HG02885 (cell line): Measurements from ENCODE around the gene DNAJB6.
"Not testable (repeated sequence)": the region's sequence is repeated elsewhere in the genome, so short reads cannot be mapped to it uniquely, and the experiment has no call there.

ENCODE experiments used
- ATAC-seq: cut with Tn5 transposase; IDR thresholded peaks from one replicate; pipeline ENCODE4 v1.9.1; 2021; ENCODE audit warnings: mild to moderate bottlenecking; ENCODE audit not compliant: unreplicated experiment, poor library complexity

The DNAJB6 gene

DNA sequence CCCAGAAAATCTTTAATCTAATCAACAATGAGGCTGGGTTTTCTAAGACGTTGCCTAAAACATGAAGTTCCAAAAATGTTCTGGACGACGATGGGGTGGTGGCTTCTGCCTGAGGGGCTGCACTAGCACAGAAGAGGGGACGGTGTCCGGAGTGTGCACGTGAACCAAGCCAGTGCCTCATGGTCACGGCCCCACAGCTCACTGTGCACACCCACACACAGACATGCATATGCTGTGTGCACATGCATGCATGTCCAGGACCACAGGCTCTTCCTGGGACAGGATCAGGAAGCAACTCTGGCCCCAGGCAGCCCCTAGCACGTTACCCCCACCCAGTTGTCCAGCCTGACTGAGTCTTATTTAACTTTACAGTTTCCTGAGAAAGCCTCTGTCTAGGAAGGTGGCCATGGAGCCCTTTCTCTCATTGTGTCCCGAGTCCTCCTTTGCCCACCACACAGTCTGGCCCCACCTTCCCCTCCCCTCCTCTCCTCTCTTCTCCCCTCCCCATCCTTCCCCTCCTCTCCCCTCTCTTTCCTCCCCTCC lies 100.8 kb downstream of the DNAJB6 start:
- no peak for ATAC-seq

DNA sequence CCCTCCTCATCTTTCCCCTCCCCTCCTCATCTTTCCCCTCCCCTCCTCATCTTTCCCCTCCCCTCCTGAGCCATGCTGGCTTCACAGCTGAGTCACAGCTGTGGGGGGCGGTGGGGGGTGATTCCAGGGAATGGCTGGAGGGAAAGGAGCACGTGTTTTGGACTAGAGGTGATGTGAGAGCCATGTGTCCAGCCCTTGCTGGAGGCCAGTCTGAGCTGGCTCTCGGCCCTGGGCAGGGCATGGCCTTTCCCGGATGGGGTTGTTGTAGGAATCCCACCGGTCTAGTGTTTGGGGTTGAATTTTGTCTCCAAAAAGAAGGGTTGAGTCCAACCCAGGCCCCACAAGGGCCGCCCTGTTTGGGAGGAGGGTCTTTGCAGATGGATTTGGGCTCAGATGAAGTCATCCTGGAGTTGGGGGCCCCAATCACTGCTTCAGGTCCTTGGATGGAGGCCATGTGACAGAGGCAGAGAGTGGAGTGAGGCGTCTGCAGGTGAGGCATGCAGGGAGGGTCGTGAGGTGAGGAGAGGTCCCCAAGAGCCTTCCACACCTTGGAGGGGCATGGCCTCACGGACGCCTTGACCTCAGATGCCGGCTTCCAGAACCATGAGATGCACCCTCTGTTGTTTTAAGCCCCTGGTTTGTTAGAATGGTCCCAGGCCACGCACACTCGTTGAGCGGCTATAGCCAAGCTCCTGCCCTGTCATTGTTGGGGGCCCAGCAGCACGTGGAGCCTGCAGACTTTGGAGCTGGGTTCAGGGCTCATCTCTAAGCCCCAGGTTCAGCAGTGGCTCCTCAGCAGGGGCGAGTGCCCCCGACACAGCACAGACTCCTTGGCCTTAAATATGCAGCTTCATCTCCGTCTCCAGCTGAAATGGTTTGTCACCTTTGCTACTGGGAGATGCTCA lies 101.6 kb downstream of the DNAJB6 start:
- ATAC-seq: no peak

DNA sequence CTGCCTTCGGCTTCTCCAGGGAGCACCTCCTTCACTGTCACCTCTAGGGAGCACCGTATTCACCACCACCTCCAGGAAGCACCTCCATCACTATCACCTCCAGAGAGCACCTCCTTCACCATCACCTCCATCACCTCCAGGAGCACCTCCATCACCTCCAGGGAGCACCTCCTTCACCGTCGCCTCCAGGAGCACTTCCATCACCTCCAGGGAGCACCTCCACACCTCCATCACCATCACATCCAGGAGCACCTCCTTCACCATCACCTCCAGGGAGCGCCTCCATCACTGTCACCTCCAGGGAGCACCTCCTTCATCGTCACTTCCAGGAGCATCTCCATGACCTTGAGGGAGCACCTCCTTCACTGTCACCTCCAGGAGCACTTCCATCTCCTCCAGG lies 102.3 kb downstream of the DNAJB6 start:
- ATAC-seq: no peak

DNA sequence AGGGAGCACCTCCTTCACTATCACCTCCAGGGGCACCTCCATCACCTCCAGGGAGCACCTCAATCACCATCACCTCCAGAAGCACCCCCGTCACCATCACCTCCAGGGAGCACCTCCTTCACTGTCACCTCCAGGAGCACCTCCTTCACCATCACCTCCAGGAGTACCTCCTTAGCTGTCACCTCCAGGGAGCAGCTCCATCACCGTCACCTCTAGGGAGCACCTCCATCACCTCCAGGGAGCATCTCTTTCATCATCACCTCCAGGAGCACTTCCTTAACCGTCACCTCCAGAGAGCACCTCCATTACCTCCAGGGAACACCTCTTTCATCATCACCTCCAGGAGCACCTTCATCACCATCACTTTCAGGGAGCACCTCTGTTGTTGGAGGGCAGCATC lies 103.0 kb downstream of the DNAJB6 start:
- ATAC-seq: no peak

DNA sequence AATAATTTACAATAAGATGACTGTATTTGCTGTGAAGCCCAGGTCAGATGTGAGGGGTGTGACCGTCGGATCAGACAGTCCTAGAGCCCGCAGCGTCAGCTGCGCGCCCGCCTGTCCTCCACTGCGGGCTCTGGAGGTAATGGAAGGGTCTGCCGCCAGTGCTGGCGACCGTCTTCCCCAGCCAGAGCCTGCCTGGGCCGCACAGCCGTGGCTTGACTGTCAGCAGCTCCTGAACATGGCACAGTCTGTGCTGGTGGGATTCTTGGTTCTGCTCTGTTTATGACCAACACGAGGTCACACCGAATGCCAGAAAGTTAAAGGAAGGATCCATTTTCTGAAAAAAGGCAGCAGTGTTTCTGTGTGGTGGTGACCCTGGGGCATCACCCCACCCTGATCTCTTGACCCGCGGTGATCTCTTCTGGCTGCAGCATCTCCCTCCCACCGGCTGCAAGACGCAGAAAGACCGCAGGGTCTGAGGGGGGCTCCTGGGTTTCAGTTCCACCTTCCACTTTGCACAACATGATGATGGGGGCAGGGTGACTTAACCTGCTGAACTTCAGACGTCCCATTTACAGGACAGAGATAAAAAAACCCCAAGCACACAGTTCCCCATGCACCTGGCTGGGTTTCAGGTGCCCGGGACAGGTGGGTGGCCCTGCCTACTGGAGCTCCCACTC lies 103.7 kb downstream of the DNAJB6 start:
- no peak for ATAC-seq

DNA sequence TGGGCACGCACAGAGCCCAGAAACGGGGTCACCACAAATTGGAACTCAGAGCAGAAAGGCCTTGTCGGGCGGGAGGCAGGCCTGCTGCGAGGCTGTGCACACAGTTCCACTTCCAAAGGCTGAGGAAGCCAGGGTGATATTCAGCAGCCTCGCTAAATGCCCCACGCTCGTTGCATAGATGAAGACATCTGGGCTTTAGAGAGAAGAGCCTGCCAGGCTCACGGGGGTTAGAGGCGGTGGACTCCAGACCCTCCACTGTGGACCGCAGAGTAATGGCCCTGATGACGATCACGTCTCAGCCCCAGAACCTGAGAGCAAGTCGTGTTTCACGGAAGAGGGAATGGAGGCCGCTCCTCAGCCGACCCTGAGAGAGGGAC lies 104.2 kb downstream of the DNAJB6 start:
- ATAC-seq: no peak

DNA sequence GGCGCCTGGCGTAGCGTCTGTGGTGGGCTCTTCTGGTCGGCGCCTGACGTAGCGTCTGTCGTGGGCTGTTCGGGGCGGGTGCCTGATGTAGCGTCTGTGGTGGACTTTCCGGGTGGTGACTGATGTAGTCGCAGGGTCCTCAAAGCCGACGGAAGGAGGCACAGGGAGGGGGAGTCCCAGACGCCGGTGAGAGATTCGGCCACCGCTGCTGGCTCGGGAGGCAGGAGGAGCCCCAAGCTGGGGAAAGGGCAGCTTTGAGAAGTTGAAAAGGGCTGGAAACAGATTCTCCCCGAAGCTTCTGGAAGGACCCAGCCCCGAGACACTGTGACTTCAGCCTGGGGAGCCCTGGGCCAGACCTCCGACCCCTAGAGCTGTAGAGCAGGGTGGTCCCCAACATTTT lies 105.7 kb downstream of the DNAJB6 start:
- no peak for ATAC-seq

DNA sequence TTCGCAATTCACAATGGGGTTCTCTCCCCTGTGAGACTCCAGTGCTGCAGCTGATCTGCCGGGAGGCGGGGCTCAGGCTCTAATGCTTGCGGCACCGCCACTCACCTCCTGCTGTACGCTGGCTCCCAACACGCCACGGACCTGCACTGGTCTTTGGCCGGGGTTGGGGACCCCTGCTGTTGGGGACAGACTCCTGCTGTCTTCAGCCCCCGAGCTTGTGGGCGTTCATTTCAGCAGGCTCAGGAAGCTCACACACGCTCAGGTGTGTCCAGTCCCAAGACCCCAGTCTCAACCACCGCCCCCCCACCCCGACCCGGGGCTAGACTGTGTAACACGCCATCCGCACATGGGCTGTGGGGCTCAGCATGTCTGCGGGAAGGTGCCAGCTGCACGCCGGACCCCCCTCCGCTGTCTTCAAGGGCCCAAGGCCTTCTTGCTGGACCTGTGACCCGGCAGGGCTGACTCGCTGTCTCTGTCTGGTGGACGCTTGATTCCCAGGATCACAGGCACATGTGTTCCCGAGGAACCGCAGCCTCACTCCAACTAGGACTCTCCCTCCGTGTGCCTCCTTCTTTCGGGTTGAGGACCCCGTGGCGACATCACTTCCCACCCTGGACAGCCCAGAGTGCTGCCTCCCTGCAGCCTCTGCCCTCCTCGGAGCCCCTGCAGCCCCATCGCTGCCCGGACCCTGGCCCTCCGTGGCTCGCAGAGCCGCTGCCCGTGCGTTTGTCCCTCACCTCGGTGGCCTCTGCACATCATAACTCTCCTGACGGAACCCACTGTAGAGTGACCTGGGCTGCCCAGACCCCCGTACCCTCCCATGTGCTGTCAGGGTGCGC lies 106.4 kb downstream of the DNAJB6 start:
- no peak for ATAC-seq

DNA sequence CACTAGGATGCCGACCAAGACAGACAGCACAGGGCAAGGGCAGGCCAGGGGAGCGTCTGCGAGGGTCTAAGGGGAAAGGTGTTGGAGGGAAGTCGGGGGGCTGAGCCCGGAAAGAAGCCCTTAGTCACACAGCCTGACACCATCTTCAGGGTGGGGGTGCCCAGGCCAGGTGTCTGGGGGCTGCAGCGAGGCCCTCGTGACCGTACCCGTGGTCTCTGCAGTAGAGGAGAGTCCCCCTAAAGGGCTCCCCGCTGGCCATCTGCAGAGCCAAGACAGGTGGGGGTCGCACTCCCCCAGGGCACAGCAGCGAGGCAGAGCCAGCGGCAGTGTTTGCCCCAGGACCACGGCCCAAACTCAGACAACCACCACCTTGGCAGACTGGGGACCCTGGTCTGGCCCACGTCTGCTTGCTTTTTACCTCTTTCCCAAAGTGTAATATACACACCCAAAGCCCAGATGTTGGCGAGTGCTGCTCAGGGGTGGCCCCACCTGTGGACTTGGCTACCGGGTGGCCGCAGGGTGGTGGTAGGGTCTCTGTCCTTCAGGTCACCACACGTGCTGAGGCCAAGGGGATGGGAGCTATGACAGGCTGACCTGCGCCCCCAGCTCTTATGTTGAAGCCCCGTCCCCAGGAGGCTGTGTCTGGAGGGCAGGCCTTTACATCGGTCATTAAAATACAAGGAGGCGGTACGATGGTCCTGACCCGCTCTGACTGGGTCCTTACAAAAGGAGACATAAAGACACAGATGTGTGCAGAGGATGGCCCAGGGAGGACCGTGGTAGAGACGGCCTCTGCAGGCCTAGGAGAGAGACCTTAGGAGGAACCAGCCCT lies 107.4 kb downstream of the DNAJB6 start:
- no peak for ATAC-seq

DNA sequence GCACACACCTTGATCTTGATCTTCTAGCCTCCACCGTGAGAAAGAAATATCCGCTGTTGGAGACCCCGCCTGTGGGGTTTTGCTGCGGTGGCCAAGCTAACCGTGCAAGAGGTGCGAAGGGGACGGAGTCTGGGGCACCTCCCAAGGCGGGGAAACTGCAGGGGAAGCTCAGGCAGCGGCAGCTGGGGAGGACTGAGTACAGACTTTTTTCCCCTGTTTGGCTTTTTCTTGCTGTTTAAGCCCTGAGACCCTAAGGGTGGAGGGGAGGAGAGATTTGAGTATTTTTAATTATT lies 108.0 kb downstream of the DNAJB6 start:
- no peak for ATAC-seq

DNA sequence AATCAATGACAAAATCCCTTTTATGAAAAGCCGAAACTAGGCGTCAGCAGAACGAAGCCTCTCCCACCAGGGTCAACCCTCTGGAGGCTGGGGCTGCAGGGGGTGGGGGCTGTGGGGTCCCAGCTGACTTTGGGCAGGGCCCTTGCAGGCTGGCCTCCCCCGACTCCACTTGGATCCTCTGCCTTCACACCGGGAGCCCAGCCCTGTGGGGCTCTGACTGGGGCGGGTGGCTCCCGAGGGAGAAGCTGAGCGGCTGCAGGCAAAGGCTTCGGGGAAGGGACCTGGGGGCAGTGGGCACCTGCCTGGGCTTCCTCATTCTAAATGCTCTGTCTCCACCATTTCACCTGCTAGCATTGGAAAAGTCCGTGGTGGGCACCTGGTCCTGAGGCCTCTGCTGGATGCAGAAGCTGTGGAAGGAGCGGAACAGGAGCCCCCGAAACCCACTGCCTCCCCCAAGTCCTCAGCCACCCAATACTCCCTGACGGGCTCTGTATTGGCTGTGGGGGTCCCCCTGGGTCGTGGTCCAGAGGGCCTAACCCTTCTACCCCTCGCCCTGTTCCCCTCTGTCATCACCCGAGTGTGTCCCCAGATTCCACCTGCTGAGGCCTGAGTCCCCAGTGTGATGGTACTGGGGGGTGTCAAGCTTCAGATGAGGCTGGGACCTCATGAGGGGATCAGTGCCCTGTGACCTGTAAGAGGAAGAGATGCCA lies 108.6 kb downstream of the DNAJB6 start:
- ATAC-seq: no peak

DNA sequence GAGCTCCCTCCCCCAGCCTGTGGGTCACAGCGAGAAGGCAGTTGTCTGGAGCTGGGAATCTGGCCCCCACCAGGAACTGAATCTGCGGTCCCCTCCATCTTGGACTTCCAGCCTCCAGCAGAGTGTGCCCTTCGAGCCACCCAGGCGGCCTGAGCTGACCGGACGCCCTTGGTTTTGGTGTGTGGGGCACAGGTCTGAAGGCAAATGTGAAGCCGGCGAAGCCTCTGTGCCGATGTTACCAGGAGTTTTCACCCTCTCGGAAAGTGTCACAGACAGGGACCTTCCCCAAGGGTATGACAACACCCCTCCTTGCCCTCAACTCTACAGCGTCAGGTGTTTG lies 109.1 kb downstream of the DNAJB6 start:
- no peak for ATAC-seq

DNA sequence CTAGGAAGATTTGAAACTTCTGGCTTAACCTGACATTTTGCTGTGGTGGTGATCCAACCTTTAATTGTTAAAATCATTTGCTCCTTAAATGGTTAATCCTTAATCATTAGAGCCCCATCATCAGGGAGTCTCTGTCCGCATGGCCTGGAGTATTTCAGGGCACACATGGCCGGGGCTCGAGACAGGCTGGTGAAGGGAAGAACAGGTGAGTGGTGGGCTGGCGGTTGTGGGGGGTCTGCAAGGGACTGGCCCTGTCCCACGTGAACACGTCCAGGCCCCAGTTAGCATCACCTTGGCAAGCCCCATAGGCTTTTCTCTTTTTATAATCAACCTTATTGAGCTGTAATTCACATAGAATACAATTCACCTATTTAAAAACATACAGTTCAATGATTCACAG lies 109.5 kb downstream of the DNAJB6 start:
- no peak for ATAC-seq

DNA sequence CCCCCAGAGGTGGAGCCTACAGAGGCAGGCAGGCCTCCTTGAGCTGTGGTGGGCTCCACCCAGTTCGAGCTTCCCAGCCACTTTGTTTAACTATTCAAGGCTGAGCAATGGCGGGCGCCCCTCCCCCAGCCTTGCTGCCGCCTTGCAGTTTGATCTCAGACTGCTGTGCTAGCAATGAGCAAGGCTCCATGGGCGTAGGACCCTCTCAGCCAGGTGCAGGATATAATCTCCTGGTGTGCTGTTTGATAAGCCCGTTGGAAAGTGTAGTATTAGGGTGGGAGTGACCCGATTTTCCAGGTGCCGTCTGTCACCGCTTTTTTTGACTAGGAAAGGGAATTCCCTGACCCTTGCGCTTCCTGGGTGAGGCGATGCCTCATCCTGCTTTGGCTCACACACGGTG lies 117.2 kb downstream of the DNAJB6 start:
- ATAC-seq: not testable (repeated sequence)

DNA sequence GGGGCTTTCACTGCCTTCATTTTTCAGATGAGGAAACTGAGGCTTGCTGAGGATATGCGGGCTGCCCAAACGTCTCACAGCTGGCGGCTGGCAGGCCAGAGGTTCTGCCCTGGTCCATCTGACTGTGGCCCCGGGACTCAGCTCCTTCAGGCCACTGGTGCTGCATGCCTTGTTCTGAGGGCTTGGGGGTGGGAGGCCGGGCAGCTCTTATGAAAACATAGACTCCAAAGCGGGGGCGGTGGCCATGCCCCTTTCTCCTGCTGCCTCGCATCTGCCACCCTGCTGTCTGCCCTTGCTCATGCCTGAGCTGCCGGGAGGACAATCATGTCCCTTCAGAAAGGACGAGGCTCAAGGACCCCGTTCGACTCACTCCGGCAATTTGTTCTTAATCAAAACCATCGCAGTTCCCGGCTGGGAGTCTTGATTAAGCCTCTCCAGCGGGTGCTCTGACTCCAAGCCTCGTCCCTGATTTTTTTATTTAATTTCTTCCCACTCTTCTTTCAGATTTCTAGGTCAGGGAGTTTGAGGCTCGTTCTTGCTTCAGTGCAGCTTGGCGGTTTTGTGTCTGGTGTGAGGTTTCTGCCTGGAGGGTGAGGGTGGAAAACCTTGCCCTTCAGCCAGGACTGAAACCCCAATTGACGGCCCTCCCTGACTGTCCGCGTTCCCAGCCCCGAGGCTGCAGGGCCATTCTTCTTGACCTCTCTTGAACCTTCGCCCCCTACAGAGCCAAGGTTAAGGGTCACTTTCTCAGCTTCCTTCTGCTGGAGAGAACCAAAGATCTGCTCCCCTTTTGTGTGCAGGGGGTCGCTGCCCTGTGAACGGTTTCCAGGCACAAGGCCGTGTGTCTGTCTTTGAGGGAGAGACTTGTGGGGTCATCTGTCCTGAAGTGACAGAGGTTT lies 120.8 kb downstream of the DNAJB6 start:
- no peak for ATAC-seq

DNA sequence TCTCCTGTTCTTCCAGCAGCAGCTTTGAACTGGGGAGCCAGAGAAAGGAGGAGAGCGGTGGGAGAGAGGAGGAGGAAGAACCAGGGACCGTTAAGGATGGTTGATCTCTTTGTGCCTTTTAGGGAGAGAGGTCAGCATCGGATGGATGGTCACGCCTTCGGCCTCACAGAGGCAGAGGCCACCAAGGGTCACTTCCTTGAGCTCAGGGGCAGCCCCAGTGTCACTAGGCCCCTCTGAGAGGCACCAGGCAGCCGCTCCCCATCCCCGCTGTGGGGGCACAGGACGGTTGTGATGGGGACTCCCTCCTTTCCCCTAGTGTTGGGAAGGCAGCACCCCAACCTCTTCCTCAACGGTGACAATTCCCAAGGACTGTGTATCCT lies 121.4 kb downstream of the DNAJB6 start:
- ATAC-seq: no peak

DNA sequence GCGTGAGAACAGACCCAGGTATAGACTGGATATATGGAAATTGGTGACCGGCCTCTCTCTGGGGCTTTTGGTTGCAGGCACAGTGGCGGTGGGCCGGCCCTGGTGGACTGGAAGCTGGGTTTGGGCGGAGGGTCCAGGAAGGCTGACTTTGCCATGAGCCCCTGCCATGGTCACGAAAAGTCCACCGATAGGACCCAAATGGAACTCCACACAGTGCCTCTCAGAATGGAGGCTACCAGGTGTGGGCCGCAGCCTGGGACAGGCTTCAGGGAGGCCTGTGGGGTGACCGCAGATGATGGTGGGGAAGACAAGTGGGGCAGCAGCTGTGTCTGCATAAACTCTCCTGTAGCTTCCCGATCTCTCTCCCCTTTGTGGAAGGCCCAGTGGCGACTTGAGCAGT lies 123.2 kb downstream of the DNAJB6 start:
- ATAC-seq: no peak

DNA sequence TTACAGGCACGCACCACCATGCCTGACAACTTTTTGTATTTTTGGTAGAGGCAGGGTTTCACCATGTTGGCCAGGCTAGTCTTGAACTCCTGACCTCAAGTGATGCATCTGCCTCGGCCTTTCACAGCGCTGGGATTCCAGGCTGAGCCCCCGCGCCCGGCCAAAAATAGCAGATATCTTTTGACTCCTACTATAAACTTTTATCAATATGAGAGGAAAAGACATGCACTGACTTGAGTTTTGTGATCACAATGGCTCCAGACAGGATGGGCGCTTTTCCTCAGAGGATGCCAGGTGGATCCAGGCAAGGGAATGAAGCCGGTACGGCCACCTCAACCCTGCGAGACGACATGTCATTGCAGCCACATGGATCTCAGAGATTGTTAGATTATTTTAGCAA lies 123.9 kb downstream of the DNAJB6 start:
- no peak for ATAC-seq
